Liver (tissue), 3 donors: ENCODE data around the gene DES.

Source experiments
- GABPA ChIP-seq, 2 donors: IDR thresholded peaks in 1 of 2; conservative IDR thresholded peaks in 1 of 2; 2 replicates each; pipeline ENCODE4 v1.6.1; 2016; ENCODE audit warnings: antibody characterized with exemption in 2 of 2, mild to moderate bottlenecking in 1 of 2, moderate library complexity in 1 of 2
- HNF4A ChIP-seq, 2 donors: conservative IDR thresholded peaks; 2 replicates each; pipeline ENCODE4 v1.6.1; 2016; ENCODE audit warnings: antibody characterized with exemption in 2 of 2, mild to moderate bottlenecking in 2 of 2
- HNF4G ChIP-seq: IDR thresholded peaks from 2 replicates; pipeline ENCODE4 v1.6.1; 2016; ENCODE audit warnings: antibody characterized with exemption
- MAX ChIP-seq: IDR thresholded peaks from 2 replicates; pipeline ENCODE4 v1.6.1; 2016; ENCODE audit warnings: antibody characterized with exemption
- RAD21 ChIP-seq, 2 donors: IDR thresholded peaks; 2 replicates each; pipeline ENCODE4 v1.6.1; 2016; ENCODE audit warnings: antibody characterized with exemption in 2 of 2, mild to moderate bottlenecking in 2 of 2
- RXRA ChIP-seq, 2 donors: IDR thresholded peaks; 2 replicates each; pipeline ENCODE4 v1.6.1; 2017 to 2018; ENCODE audit warnings: antibody characterized with exemption in 2 of 2, mild to moderate bottlenecking in 1 of 2
- SP1 ChIP-seq: IDR thresholded peaks from 2 replicates; pipeline ENCODE4 v1.6.1; 2018; ENCODE audit warnings: antibody characterized with exemption, mild to moderate bottlenecking
- TAF1 ChIP-seq: conservative IDR thresholded peaks from 2 replicates; pipeline ENCODE4 v1.6.1; 2016; ENCODE audit warnings: antibody characterized with exemption, mild to moderate bottlenecking
- YY1 ChIP-seq: IDR thresholded peaks from 2 replicates; pipeline ENCODE4 v1.6.1; 2016; ENCODE audit warnings: antibody characterized with exemption, mild to moderate bottlenecking
- TF ChIP-seq, protein P1 (sequence below): fragments of 150-350 bp; IDR thresholded peaks from 2 replicates; pipeline ENCODE4 v1.5.1; 2017; ENCODE audit warnings: improper control_type of control experiment, low read depth, low read length; ENCODE audit not compliant: missing input control
- TF ChIP-seq, protein P2 (sequence below): IDR thresholded peaks from 2 replicates; pipeline ENCODE4 v1.6.1; 2016; ENCODE audit warnings: antibody characterized with exemption, mild to moderate bottlenecking
- donor health status: healthy.
- donor health status: healthy.

- no peak for TF ChIP-seq RAD21 (IDR thresholded peaks at IDR 0.05)
- no peak for TF ChIP-seq HNF4G
- TF ChIP-seq TAF1: no peak
- TF ChIP-seq, protein P1, sequence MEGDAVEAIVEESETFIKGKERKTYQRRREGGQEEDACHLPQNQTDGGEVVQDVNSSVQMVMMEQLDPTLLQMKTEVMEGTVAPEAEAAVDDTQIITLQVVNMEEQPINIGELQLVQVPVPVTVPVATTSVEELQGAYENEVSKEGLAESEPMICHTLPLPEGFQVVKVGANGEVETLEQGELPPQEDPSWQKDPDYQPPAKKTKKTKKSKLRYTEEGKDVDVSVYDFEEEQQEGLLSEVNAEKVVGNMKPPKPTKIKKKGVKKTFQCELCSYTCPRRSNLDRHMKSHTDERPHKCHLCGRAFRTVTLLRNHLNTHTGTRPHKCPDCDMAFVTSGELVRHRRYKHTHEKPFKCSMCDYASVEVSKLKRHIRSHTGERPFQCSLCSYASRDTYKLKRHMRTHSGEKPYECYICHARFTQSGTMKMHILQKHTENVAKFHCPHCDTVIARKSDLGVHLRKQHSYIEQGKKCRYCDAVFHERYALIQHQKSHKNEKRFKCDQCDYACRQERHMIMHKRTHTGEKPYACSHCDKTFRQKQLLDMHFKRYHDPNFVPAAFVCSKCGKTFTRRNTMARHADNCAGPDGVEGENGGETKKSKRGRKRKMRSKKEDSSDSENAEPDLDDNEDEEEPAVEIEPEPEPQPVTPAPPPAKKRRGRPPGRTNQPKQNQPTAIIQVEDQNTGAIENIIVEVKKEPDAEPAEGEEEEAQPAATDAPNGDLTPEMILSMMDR: no peak
- TF ChIP-seq HNF4A (conservative IDR thresholded peaks at IDR 0.05): no peak
- TF ChIP-seq YY1: no peak
- TF ChIP-seq, protein P2, sequence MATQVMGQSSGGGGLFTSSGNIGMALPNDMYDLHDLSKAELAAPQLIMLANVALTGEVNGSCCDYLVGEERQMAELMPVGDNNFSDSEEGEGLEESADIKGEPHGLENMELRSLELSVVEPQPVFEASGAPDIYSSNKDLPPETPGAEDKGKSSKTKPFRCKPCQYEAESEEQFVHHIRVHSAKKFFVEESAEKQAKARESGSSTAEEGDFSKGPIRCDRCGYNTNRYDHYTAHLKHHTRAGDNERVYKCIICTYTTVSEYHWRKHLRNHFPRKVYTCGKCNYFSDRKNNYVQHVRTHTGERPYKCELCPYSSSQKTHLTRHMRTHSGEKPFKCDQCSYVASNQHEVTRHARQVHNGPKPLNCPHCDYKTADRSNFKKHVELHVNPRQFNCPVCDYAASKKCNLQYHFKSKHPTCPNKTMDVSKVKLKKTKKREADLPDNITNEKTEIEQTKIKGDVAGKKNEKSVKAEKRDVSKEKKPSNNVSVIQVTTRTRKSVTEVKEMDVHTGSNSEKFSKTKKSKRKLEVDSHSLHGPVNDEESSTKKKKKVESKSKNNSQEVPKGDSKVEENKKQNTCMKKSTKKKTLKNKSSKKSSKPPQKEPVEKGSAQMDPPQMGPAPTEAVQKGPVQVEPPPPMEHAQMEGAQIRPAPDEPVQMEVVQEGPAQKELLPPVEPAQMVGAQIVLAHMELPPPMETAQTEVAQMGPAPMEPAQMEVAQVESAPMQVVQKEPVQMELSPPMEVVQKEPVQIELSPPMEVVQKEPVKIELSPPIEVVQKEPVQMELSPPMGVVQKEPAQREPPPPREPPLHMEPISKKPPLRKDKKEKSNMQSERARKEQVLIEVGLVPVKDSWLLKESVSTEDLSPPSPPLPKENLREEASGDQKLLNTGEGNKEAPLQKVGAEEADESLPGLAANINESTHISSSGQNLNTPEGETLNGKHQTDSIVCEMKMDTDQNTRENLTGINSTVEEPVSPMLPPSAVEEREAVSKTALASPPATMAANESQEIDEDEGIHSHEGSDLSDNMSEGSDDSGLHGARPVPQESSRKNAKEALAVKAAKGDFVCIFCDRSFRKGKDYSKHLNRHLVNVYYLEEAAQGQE: no peak
- TF ChIP-seq RXRA (IDR thresholded peaks at IDR 0.05): no peak
- no peak for TF ChIP-seq SP1
- TF ChIP-seq MAX: no peak
- no peak for TF ChIP-seq GABPA (IDR thresholded peaks at IDR 0.05 in 1 of 2, conservative IDR thresholded peaks at IDR 0.05 in 1 of 2)
Observed at GRCh38 chr2:219396863-219397457, 21.2 kb upstream of the DES start.
